HG02798 (cell line): ENCODE data around the gene SLC25A17.
"Not testable (repeated sequence)": the region's sequence is repeated elsewhere in the genome, so short reads cannot be mapped to it uniquely, and the experiment has no call there.

Experiments used
- ATAC-seq: cut with Tn5 transposase; IDR thresholded peaks from one replicate; pipeline ENCODE4 v1.9.1; 2021; ENCODE audit warnings: mild to moderate bottlenecking; ENCODE audit not compliant: unreplicated experiment, poor library complexity

SLC25A17 gene

DNA sequence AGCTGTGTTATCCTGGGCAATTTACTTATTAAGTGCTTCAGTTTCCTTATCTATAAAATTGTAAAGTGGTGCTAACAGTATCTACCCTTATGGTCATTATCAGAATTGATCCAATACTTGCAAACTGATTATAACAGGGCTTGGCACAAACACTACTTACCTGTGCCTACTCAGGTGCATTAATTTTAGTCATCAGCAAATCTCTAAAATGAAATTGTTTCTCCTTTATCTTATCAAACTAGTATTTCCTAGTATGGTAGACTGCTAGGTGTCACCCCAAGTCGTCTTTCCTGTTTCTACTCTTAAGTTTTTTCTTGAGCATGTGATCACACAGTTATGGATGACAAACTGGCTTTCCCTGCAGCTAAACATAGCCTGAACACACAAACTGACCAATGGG lies 4.3 kb upstream of the SLC25A17 start:
- no peak for ATAC-seq

DNA sequence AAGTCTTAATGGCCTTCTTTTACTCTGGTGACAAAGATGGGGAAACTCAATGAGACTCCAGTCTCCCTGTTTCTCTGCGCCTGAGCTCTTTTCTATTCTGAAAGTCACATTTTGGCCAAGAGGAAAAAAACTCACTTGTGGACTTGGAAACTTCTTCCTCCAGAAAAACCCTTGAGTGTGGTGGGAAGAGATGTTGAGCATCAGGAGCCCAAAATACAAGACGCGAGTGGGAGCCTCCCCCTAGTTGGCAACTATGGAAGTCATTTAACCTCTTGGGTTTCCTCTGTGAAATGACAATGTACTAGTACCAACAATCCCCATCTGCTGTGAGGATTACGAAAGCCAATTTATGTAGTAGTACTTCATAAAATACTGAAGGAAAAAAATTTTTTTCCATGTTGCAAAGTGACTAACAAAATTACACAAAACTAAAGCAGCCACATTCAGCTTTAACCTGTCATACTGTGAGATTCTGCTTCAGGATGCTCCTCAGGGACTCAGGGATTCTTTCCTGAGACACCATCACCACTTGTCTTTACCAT lies 524 bp upstream of the SLC25A17 start:
- ATAC-seq, result no peak

DNA sequence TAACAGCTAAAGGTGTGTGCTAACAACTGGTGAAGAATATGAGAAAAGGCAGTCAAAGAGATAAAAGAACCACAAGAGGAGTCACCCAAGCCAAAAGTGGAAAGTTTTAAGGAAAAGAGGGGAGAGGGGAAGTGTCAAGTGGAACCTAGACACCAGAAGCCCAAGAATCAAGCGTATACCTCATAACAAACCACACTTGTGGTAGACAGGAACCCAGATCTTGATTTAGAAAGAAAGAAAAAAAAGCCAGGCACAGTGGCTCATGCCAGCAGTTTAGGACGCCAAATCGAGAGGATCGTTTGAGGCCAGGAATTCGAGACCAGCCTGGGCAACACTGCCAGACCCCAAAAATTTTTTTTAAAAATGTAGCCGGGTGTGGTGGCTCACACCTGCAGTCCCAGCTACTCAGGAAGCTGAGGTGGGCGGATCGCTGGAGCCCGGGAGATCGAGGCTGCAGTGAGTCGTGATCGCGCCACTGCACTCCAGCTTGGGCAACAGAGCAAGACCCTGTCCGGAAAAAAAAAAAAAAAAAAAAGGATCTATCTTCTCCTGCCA lies 877 bp downstream of the SLC25A17 start:
- no peak for ATAC-seq

DNA sequence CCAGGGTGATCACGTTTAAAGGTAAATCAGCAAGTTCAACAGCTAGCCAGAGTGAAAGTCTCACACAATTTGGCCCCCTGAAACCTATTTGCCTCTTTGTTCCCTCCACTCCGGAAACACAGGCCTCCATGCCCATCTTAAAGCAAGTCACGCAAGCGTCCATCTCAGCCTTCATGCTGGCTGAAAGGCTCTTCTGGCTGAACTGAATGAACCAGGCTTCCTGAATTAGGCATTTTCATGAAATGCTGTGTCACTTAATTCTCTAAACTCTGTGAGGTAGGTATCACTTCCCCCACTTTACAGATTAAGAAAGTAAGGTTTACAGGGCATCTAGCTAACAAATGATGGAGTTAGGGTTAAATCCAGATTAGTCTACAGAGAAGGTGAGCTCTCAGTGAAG lies 1.4 kb downstream of the SLC25A17 start:
- no peak for ATAC-seq

DNA sequence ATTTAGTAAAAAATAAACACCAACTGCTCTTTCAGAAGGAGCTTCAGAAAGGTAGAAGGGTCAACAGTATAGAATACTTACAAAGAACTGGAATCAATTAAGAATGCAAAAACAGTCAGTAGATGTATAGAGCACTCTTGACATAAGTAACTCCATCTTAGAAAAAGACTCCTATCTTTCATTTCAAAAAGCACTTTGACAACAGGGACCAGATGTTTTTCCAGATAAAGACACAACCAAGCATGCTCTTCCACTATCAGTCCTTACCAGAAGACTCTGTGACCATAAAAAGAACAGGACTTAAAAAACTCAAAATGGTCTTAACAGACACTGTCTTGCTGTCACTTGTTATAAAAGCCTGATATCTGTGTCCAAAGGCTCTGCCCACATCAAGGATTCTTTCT lies 5.2 kb downstream of the SLC25A17 start:
- ATAC-seq, result no peak

DNA sequence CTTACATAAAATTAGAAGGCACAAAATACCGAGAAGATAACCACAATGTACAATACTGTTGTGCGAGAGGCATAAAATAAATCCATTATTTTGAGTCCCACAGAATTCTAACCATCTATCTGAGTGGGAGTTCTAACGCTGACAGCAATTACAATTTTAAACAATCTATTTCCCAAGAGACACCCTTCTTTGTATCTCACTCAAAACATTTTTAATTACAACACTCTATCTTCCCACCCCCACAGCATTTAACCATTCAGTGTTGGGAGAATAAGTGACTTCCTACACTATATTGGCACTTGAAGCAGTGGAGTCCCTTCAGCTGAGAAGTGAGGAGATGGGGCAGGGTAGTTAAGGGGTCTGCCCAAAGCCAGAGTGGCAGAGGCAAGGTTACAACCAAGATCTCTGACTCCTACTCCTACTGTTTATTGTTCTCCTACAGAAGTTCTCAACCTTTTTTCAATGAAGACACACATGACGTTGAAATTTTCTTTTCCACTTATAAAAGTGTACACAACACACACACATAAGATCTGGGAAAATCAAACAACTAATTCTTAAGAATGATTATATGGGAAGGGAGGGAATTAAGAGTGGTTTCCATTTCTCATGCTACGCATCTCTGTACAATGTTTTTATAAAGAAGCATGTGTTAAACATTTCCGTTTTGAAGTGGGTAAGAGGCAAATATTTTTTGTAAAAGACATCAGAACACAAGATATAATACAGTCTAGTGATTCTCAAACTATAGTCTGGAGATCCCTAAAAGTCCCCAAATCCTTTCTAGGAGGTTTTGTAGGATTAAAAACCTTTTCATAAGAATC lies 10.9 kb downstream of the SLC25A17 start:
- no peak for ATAC-seq

DNA sequence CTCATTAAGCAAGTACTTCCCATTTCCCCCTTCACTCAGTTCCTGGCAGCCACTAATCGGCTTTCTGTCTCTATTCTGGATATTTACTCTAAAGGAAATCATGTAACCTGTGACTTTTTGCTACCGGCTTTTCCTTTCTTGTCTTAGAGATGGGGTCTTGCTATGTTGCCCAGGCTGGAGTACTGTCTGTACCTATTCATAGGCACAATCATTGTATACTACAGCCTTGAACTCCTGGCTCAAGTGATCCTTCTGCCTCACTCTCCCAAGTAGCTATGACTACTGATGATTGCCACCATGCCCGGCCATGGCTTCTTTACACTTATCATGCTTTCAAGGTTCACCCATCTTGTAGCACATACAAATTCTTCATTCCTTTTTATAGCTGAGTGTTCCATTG lies 12.4 kb downstream of the SLC25A17 start:
- no peak for ATAC-seq

DNA sequence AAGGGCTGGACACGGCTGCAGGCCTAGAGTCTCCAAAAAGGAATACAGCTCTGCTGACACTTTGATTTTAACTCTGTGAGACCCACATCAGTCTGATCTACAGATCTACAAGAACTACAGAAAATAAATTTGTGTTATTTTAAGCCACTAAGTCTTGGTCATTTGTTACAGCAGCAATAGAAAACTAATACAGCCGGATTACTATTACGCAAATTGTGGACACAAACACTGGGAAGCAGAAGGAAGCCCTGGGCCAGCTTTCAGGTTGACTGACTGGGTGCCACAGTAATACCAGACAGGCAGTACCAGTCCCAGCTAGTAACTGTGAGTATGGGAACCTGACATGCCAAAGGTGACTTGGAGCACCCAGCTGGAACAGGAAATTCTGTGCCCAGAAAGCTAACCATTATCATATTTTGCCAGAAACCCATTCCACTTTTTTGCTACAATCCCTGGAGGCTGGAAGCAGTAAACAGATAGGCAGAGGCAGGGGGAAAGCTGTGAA lies 13.4 kb downstream of the SLC25A17 start:
- ATAC-seq, result no peak

DNA sequence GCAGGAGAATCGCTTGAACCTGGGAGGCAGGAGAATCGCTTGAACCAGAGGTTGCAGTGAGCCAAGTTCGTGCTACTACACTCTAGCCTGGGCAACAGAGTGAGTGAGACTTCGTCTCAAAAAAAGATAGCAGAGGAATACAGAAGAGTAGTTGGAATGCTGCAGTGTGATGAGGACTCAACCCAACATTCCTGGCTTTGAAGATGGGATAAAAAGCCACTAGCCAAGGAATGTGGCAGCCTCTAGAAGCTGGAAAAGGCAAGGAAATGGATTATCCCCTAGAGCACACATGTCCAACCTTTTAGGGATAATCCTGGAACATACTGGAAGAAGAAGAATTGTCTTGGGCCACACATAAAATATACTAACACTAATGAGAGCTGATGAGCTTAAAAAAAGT lies 13.9 kb downstream of the SLC25A17 start:
- ATAC-seq, result no peak

DNA sequence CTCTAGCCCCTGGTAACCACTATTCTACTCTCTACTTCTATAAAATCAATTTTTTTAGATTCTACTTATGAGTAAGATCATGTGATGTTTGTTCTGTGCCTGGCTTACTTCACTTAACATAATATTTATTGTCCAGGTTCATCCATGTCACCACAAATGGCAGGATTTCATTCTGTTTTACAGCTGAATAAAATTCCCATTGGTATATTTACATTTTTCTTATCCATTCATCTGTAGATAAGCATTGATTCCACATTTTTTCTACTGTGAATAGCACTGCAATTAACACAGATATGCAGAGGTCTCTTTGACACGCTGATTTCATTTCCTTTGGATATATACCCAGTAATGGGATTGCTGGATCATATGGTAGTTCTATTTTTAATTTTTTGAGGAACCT lies 15.8 kb downstream of the SLC25A17 start:
- ATAC-seq, result no peak

DNA sequence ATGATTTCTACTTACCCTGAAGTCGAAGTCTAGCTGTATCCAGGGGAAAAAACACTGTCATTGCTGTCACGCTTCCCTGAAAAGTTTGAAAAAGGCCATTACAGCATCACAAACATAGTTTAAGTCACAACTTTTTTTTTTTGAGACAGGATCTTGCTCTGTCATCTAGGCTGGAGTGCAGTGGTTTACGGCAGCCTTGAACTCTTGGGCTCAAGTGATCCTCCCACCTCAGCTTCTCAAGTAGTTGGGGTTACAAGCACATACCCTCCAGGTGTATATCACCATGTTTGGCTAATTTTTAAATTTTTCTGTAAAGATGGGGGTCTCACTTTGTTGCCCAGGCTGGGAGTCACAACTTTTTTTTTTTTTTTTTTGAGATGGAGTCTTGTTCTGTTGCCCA lies 20.1 kb downstream of the SLC25A17 start:
- no peak for ATAC-seq

DNA sequence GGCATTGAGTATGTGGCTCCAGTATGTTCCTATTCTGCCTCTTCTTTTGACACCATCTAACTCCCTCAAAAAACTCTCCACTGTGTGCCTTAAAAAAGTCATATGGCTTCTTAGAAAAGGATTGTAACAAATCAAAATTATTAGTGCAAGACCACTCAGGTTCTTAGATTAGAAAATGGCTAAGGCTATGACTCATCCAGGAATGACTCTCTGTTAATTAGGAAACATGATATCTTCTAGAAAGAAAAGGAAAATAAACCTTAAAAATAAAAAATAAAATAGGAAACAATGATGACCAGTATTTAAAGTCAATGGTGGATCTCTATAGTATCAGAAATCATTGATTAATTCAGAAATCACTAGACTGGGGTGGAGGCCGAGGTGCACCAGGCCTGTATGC lies 21.7 kb downstream of the SLC25A17 start:
- ATAC-seq, result no peak

DNA sequence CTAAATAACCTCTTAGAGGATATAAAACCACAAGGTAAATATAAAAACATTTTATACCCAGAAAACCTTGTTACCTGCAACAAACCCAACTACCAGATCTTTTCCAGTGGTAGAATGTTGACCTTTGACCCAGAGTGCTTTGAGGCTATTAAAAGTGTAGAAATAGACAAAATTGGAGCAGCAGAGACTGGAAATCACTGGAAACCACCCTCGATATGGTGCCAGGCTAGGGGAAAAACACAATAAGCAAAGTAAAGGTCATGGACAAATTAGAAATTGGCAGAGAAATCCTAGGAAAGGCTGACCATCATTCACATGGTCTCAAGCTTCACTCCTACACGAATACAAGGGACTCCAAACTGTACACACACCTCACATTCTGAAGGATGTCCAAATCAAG lies 26.7 kb downstream of the SLC25A17 start:
- no peak for ATAC-seq

DNA sequence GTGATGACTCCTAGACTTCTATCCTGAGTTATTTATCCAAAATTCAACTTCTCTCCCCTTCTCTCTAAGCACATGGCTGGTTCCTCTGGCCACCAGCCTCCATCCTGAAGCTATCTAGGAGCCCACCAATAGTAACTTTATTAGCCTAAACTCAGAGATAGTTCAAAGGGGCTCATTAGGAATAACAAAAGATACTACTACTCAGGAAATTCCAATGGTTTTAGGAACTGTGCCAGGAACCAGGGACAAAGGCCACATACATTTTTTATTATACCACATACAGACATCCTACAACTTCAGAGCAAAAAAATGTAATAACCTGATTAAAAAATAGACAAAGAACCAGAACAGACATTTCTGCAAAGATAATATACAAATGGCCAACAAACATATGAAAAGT lies 27.9 kb downstream of the SLC25A17 start:
- ATAC-seq, result no peak

DNA sequence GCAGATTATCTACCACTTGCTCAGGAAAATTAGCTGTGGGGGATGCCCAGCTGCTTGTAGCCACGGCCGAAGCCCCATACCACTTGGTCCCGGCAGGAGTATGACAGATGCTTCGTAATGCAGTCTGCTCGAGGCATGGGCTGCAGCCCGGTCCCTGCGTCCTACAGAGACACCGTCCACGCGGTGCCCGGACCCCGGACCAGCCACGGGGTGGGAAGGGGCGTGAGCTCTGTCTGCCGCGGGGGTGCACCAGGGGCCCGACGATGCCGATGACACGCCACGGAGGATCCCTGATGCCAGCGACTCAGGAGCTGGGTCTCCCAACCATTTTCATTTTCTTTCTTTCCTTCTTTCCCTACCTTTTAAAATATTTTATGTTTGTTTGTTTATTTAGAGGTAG lies 30.0 kb downstream of the SLC25A17 start:
- no peak for ATAC-seq

DNA sequence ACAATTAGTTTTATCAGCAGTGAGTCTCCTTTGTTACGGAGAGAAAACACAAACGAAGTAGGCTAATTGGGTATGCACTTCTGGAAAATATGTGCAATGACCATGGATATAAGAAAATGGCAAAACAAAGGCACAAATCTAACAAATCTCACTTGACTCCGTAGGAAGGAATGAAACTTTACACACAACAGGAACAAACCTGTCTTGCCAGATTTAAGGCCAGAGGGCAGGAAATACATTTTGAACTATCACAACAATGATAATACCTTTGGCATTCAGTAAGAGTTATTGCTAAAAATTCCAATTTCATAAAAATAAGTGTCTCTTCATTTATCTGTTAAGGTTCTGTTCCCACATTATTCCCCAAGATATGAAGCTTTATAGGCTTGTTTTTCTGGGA lies 36.6 kb downstream of the SLC25A17 start:
- no peak for ATAC-seq

DNA sequence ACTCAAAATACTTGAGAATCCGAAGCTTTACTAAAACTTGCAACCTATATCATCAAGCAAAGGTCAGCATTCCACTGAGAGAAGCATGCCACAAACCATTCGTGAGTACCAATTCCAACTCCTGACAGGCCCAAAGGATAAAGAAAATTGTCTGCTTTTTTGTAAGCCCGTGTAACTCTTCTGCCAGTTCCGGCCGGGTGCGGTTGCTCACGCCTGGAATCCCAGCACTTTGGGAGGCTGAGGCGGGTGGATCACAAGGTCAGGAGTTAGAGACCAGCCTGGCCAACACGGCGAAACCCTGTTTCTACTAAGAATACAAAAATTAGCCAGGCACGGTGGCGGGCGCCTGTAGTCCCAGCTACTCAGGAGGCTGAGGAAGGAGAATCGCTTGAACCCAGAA lies 37.4 kb downstream of the SLC25A17 start:
- ATAC-seq, result not testable (repeated sequence)

DNA sequence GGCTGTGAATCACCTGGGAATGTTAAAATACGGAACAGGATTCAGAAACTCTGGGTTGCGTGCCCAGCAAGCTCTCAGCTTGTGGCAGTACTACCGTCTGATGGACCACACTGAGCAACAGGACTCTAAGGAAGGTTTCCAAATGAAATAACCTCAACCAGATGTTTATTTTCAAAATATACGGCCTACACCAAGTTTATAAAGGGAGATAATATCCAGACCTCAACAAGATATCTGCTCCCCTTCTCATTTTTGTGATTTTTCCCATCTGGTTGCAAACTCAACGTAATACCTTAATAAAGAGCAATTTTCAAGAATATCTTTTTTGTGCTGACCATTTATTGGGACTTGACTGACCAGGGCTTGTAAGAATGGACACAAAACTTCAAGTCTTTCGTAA lies 49.4 kb downstream of the SLC25A17 start:
- no peak for ATAC-seq

DNA sequence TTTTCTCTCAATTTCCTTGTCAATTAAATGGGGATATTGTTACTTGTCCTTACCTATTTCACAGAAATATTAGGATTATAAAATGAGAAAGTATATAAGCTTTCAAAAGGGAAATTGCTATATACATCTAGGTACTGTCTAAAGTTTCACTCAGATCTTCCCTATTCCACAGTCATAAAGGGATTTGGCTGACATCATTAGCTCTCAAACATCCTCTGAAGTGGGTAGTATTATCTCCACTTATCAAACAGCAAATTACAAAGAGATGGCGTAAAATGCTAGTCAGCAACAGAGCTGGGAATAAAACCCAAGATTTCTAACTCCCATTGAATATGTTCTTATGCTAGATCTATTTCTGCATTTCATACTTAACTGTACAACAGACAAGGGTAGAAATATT lies 50.9 kb downstream of the SLC25A17 start:
- ATAC-seq, result no peak

DNA sequence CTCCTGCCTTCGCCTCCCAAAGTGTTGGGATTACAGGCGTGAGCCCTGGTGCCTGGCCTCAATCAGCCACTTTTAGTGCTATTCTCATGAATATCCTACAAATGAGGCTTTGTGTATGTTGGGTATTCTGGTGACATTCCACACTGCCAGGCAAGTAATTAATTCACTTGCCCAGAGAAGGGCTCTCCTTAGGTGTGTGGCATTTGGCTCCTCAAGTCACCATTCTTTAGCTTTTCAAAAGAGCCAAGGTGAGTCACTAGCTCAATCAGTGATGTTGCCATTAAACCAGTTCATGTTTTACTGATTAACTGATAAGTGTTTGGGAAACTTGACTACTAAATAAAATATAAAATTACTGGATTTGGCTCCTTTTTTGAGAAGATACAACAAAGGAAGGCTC lies 52.2 kb downstream of the SLC25A17 start:
- ATAC-seq, result no peak

DNA sequence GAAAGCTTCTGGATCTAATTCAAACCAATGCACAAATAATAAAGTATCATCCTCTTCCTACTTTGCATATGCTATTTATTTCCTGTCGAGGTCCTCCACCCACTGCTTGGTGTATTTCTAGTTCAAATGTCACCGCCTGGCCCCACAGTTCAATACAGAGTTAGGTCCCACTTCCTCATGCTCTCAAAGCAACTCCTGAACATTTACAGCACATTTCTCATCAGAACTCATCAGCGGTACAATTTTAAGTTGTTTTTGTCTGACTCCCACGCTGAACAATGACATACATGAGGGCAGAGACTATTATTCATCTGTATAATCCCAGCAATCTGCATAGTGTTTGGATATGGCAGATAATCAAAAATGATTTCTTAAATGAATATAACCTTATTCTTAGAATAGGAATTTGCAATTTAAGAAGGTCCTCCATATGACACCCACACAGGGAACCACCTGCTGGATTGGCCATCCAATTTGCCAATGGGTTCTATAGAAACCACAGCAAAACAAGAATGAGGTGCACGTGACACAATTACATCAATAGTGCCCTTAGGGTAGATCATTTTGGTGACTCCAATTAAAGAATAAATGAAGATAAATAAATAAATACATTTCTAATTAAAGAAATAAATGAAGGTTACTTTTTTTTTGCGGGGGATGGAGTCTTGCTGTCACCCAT lies 54.2 kb downstream of the SLC25A17 start:
- no peak for ATAC-seq
